NCI-H1417 (cell line): ENCODE measurements around the gene ZCCHC8.

Source experiments
- DNase-seq, 3 experiments: peaks; one replicate each; lab custom pipeline; 2025; lab: John Stamatoyannopoulos, UW

Gene ZCCHC8

GRCh38 chr12:122427403-122427802 is 73.3 kb downstream of the ZCCHC8 start:
- DNase-seq, result no peak

GRCh38 chr12:122423258-122424165 is 77.2 kb downstream of the ZCCHC8 start:
- peak; percentile 58 to 82 (median 79) for DNase-seq

- DNase-seq, result peak; percentile 58 to 82 (median 79)
These were observed 77.9 kb downstream of the ZCCHC8 start for GRCh38 chr12:122422730-122423257.

GRCh38 chr12:122421821-122422729 is 78.7 kb downstream of the ZCCHC8 start, which contains the start of gene CLIP1:
Gene CLIP1, minus strand, starts transcription at chr12:122422669. Its CDS starts 42,217 bp downstream, at chr12:122380452.
- DNase-seq, result peak; percentile 71 to 87 (median 77)
